AG09319 (cell line): ENCODE data around the gene GAS2L3.

Experiments used
- DNase-seq: peaks from one replicate; pipeline ENCODE4 v3.0.0-alpha.2; 2010; ENCODE audit warnings: low read depth; ENCODE audit errors: extremely low read depth
- CTCF ChIP-seq: IDR thresholded peaks from 2 replicates; pipeline ENCODE4 v1.5.1; 2011; ENCODE audit warnings: low read depth, mild to moderate bottlenecking, inconsistent platforms, low read length, moderate library complexity

The GAS2L3 gene

GRCh38 chr12:100646896-100647295, 73.4 kb downstream of the GAS2L3 start:
- TF ChIP-seq CTCF: no peak
- no peak for DNase-seq

- no peak for DNase-seq
- peak; percentile 7; the same call in 1 of the 2 replicates for TF ChIP-seq CTCF
These were observed 77.6 kb downstream of the GAS2L3 start for GRCh38 chr12:100651108-100651507.

GRCh38 chr12:100651694-100652093, 78.2 kb downstream of the GAS2L3 start:
- no peak for TF ChIP-seq CTCF
- no peak for DNase-seq

DNA sequence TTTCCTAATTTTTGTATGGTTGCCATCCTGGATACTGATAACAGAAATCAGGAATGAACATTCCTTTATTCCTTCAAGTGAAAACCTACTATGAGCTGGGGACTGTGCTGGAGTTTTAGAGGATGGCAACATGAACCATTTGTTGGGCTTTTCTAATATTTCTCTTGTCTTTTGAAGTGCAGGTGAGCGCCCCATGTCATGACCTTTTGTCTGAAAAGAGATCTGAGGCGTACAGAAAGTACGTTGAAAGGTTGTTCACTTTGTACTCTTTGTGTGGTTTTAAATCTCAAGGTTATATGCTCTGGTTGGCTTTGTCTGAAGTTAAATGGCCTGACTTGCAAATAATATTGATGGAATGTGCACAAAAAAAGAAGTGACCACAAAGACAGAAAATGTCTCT, 79.0 kb downstream of the GAS2L3 start:
- DNase-seq: no peak
- TF ChIP-seq CTCF: no peak

DNA sequence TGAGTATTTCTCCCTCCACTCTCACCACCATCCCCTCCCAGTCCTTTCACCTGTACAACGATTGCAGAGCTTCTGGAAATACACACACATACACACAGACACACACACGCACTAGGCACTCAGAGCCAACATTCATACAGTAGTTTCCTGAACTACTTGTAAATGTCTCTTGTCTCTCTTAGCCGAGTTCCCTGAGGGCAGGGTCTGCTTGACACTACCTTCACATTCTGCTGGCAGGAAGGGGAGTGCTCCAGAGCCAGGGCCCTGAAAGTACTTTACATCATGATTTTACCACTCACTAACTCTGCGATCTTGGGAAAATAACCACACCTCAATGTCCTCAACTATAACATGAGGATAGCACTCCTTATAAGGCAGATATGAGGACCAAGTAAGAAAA, 82.7 kb downstream of the GAS2L3 start:
- DNase-seq: no peak
- TF ChIP-seq CTCF: no peak

- no peak for TF ChIP-seq CTCF
- DNase-seq: no peak
These were observed 83.4 kb downstream of the GAS2L3 start for GRCh38 chr12:100656856-100657255.

DNA sequence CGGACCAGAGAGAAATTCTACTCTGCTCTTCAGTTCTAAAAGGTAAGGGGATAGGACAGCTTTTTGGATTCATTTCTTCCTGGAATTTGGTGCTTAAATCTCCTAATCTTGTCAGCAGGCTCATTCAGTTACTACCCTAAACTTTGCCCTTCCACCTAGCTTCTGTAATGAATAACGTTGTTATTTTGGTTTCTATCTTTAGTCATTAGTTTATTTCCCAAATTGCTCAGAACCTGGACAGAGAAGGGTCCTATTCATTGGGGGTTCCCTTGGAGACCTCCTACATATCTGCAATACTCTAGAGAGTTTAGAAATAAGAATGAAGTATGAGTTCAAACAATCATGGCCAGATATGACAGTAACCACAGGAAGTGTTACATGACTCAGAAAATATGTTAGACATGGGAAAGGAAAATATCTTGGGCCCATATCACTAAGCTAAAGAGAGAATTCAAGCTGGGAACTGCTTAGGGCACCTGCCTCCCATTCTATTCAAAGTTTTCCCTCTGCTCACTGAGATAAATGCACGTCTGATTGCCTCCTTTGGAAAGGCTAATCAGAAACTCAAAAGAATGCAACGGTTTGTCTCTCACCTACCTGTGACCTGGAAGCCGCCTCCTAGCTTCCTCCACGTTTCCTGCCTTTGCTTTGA, 87.9 kb downstream of the GAS2L3 start:
- no peak for TF ChIP-seq CTCF

More for the DNA sequence above, 87.9 kb downstream of the GAS2L3 start:
- no peak for DNase-seq
